HG02678 (cell line): ENCODE results near the gene ANKRD2.
"Not testable (repeated sequence)": the region's sequence is repeated elsewhere in the genome, so short reads cannot be mapped to it uniquely, and the experiment has no call there.

Source experiments
- ATAC-seq: cut with Tn5 transposase; IDR thresholded peaks from one replicate; pipeline ENCODE4 v1.9.1; 2021; ENCODE audit warnings: mild to moderate bottlenecking, moderate library complexity; ENCODE audit not compliant: unreplicated experiment

Gene ANKRD2

DNA sequence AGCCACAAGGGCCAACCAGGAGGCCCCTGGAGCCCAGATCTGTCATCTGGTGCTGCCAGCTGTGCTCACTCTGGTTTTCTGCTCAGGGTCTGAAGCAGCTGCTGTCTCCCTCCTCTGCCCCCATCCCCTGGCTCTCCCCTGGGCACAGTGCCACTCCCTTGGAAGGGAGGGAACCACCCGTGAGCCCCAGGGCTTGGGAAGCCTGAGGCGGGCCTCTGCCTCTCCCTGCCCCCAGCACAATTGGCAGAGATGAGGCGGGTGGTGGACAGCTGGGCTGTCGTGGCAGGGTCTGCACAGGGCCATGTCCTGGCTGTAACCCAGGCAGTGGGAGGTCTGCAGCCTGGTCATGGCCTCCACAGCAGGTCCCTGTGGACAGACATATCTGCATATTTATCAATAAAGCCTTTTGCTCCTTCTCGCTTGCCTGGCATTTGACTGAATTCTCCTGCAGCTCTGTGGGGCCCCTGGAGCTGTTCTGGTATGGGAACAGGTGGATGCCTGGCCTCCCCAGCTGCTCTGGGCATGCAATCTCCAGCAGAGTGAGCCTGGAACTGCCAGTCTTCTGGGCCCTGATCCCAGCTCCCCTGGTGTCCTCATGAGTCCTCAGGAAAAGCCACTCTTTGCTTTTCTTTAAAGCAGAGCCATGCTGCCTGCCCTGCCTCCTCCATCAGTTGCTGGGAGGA, 1.6 kb upstream of the ANKRD2 start:
- ATAC-seq: no peak

DNA sequence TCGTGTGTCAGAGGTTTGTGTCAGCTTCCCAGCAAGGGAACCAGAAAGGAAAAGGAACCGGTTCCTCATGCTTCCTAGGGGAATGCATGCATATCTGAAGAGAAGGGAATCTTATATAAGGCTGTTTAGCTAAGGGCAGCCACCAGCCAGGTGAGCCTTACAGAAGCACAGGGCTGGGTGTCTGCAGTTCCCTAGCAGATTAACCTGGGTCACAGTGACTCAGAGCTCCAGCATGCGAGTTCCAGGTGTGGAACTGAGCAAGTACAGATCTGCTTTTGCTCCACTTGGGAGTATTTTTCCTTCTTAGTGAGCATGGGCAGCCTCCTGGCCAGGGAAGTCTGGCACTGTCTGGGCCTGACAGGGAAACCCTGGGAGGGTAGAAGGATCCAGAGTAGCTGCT, 957 bp upstream of the ANKRD2 start:
- ATAC-seq: no peak

DNA sequence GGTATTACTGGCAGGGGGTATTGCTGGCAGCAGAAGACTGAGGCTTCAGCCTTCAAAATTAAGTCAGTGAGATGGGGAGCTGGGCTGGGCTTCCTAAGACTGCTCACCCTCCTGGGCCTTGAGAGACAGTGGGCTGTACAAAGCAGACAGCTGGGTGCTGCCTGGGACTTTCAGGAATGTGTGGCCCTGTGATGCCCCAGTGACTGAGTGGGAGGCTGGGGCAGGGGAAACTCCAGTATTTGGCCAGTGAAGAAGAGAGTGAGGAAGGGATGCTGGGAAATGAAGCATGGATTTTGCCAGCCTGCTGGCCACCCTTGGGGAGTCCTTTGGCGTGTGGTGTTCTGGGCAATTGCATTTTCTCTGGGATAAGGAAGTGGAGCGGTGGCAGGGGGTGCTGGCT, 442 bp downstream of the ANKRD2 start:
- ATAC-seq: no peak

DNA sequence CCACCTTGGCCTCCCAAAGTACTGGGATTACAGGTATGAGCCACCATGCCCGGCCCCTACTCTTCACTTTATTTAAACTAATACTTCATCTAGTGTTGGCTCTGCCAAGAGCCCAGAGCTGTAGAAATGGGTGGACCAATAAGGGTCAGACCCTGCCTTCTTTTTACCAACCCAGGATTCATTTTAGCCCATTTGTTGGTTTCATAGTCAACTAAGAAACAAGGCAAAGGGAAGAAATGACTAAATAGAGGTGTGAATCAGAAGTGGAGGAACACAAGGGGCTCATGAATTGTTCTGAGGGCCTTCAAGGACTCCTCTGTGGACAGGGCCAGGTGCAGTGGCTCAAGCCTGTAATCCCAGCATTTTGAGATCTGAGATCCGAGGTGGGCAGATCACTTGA, 1.1 kb downstream of the ANKRD2 start:
- no peak for ATAC-seq

DNA sequence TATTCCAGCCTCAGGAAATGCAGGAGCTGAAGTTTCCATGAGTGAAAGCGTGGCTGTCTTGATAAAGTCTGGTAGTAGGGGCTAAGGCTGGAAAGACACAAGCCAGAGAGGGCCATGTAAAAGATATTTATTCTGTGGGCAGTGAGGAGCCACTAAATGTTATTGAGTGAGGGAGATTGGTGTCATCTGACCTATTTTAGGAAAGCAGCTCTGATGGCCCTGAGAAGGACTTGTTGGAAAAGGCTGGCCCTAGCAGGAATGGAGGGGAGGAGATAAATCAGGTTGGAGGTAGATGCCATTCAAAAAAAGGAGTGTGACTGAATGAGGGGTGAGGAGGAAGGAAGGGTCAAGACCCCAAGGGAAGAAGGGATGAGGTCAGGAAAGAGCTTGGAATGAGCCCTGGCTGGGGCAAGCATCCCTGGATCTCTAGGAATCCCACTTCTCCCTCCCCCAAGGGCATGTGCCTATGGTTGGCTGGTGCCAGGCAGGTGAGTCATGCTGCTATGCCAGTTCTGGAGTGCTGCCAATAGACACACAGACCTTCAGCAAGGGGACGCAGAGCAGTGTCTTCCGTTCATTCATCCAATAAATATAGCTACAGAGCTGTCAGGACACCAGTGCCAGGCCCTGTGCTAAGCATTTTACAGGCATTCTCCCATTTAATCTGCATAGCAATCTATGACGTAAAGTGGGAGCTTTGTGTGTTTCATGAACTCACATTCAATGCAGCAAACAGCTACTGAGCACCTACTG, 2.0 kb downstream of the ANKRD2 start:
- ATAC-seq: no peak

DNA sequence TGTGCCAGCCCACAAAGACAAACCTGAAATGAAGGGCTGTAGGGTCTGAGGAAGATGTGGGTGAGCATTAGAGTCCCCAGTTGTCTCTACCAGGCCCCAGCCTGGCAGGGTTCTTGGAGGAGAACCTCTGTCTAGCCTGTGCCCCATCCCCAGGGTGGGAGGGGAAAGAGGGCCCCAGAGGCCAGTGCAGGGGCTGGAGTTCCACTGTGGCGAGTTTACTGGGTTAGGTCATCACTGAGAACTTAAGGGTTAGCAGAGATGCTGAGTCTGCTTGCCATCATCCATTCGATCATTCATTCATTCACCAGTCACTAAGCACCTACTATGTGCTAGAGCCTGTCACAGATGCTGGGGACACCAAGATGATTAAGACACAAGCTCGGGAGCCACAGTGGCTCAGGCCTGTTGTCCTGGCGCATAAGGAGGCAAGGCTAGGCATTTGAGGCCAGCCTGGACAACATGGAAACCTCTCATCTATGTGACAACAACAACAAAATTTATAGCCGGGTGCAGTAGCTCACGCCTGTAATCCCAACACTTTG, 2.6 kb downstream of the ANKRD2 start:
- ATAC-seq: no peak

DNA sequence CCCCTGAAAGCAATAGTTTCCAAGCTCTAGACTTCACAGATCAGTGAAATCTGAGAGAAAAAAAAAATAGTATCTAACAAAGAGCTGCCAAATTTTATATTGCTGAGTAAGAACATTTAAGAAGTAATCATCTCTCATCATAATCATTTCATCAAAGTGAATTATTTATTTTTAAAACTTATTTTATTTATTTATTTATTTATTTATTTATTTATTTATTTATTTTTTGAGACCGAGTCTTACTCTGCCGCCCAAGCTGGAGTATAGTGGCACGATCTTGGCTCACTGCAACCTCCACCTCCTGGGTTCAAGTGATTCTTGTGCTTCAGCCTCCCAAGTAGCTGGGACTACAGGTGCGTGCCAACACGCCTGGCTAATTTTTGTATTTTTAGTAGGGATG, 3.9 kb downstream of the ANKRD2 start:
- not testable (repeated sequence) for ATAC-seq

DNA sequence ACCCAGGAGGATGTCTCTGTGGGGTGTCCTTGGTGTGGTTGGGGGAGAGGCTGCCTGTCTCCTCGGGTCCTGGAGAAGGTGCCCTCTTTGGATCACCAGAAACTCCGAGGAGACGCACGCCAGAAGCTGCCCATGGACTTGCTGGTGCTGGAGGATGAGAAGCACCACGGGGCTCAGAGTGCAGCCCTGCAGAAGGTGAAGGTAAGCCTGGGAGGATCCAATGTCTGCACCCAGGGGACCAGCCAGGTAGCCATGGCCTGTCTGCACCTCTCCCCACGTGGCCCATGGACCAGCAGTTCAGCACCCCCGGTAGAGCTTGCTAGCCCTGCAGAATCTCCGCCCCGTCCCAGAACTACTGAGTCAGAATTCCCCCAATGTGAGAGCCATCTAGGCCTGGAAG, 5.1 kb downstream of the ANKRD2 start:
- no peak for ATAC-seq

DNA sequence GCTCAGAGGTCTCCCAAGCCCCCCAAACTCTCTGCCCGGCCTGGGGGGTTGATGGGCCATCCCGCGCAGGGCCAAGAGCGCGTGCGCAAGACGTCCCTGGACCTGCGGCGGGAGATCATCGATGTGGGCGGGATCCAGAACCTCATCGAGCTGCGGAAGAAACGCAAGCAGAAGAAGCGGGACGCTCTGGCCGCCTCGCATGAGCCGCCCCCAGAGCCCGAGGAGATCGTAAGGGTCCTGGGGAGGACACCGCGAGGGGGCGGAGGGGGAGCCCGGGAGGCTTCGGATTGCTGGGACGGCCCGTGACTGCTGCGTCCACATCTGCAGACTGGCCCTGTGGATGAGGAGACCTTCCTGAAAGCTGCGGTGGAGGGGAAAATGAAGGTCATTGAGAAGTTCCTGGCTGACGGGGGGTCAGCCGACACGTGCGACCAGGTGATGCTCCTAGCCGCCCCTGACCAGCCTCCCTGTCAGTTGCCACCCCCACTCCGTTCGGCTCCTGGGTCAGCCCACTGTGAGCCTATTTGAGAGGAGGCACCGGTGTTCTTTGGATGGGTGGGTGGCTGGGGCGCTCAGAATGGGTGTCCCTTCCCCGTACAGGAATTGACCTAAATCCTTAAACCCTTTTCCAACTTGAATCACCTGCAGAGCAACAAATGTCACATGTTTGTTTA, 5.7 kb downstream of the ANKRD2 start:
- ATAC-seq: no peak

DNA sequence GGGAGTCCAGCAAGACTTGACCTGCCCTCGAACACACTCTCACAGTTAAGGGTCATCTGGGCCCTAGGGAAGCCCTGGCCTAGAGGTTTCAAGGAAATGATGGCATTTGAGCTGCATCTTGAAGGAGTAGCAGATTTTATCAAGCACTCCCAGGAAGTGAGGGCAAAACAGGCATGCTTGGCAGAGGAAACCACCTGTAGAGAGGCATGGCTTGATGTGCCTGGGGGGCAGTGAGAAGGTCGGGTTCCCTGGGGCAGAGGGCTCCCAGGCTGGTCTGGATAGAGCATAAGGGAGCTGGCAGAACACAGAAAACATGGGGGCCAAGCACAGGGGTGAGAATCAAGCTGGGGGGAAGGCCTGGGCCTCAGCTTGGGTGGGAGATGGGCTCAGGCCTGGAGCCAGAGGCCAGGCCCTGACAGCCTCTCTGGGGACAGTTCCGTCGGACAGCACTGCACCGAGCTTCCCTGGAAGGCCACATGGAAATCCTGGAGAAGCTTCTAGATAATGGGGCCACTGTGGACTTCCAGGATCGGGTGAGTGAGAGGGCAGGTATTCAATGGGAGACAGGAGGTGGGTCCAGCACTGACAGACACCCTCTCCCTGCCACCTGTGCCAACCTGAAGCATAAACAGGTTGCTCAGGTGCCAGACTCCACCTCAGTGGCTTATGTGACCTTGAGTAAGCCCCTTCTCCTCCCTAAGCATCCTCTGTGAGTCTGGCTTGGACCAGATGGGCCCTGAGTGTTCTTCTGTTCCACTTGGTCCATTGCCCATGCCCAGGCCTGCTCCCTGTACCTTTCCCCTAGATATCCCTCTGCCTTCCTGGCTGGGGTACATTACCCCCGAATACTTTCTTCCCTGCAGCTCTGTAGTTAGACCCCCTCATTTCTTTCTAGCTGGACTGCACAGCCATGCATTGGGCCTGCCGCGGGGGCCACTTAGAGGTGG, 8.1 kb downstream of the ANKRD2 start:
- ATAC-seq: no peak

DNA sequence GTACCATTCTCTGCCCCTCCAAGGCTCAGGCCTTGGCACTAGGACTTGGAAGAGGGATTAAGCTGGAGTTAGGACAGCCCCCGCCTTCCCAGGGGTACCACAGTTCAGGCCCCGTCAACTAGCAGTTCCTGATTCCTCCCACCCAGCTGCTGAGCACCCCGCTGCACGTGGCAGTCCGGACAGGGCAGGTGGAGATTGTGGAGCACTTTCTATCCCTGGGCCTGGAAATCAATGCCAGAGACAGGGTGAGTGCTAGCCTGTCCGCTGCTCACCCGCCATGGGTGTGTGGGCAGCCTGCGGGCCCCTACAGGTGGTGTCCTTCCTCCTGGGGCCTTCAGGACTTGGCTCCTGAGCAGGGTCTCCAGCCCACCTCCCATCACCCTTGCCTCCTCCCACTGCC, 9.6 kb downstream of the ANKRD2 start:
- no peak for ATAC-seq

DNA sequence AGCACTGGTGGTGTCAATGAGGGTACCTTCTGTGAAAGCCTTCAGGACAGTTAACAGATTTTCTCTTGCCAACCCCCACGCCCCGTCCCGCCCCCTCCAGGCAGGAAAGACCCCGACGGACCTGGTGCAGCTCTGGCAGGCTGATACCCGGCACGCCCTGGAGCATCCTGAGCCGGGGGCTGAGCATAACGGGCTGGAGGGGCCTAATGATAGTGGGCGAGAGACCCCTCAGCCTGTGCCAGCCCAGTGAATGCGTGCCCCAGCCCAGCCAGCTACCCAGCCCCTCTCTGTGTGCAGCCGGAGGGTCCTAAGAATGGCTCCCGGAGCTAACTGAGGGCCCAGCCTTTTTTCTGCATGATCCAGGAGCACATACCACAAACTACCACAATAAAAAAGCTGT, 10.9 kb downstream of the ANKRD2 start:
- ATAC-seq: no peak

DNA sequence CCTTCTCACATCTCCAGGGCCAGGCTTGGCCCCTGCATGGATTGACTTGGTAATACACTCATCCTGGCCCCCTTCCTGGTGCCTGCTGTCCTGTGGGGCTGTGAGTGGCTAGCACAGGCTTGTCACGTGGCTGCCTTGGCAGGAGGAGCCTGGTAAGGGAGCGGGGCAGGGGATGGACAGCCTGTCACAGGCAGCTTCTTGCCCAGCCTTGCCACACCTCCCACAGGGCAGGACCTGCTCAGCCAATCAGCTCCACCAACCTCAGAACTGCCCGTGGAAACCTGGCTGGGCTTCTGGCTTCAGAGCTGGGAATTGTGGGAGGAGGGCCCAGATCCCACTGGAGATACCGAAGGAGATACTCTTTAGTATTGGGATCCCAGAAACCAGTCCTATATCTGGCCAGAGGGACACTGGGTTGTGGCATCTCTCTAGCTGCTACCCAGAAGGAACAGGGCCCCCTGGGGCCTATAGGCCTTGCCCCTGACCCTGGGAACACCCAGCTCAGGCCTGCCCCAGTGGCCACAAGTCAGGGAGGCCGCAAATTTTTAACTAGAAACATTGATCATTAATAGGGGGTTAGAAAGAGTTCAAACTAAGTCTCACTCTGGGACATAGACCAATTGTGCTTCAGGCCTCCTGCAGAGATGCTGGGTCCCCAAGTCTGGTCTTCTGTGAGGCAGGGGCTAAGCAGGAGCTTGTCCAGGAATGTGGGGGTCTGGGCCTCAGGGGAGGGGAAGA, 11.7 kb downstream of the ANKRD2 start, which contains the start of gene HOGA1:
Gene HOGA1 (plus strand): TSS at position 330 of the 738 bp plus-strand sequence. CDS start 315 bp downstream, at position 645.
- ATAC-seq: no peak

DNA sequence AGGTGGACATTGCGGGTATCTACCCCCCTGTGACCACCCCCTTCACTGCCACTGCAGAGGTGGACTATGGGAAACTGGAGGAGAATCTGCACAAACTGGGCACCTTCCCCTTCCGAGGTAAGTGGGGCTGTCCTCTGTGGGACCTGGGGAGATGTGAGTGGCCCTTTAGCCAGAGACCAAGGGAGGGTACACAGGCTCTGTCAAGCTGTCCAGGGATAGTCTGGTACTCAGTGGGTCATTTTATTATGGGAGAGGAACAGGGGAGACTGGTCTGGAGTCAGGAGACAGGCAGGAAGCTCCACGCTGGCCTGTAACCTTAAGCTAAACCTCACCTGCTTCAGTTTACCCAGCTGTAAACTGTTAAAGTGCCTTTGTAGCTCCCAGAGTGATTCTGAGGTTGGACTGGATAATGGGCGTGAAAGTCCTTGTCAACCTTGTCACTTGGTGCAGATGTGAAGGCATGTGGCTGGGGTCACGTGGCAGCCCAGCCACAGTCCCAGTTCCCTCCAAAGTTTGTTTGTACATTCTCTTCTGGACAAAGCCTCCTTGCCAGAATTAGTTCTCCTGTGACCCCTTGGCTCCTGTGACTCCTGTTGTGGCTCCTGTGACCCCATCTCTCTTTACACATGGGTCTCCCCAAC, 12.3 kb downstream of the ANKRD2 start:
- no peak for ATAC-seq

DNA sequence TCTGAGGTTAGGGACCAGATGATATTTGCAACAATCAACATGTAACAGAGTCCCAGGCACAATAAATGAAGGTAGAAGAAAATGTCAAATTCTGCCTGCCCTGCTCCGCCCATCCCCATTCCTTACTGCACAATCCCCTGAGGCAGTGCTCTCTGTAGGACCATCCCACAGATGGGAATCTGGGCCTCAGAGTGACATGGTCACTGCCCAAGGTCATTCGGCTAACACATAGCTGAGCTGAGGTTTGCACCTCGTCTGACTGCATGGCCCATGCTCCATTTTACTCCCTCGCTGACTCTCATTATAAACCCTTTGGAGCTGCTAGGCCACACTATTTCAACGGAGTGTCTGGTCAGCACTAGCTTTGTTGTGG, 12.8 kb downstream of the ANKRD2 start:
- ATAC-seq: no peak

DNA sequence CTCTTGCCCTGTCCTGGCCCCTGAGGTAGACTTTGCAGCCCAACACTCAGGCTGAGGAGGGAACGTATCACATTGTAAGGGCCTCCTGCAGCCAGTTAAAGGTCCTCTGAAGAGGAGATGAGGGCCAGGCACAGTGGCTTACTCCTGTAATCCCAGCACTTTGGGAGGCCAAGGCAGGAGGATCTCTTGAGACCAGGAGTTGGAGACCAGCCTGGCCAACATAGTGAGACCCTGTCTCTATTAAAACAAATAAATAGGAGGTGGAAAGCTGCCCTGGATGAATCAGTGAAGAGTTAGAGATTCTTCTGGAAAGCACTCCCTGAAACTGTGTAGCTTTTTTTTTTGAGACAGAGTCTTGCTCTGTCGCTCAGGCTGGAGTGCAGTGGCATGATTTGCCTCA, 14.6 kb downstream of the ANKRD2 start:
- ATAC-seq: no peak

DNA sequence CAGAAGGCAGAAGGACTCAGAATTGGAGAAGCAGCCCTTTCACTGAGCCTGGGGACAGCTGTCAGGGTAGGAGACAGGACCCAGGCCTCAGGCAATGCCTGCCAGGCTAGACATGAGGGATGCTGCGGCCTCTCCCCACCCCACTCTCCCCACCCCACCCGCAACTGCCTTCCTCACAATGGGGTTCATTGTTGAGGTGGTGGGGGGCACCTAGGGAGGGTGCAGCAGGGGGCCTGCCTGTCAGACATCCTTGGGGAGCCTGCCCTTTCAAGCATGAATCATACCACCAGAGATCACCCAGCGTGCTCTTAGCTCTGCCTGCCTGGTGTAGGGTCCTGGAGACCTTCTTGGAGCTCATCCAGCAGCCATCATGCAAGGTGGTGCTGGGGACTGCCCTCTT, 16.9 kb downstream of the ANKRD2 start, which contains the start of gene C10orf62:
Gene C10orf62 (plus strand): TSS at position 243 of the 400 bp plus-strand sequence. CDS start 177 bp downstream, outside the sequence.
- ATAC-seq: no peak

DNA sequence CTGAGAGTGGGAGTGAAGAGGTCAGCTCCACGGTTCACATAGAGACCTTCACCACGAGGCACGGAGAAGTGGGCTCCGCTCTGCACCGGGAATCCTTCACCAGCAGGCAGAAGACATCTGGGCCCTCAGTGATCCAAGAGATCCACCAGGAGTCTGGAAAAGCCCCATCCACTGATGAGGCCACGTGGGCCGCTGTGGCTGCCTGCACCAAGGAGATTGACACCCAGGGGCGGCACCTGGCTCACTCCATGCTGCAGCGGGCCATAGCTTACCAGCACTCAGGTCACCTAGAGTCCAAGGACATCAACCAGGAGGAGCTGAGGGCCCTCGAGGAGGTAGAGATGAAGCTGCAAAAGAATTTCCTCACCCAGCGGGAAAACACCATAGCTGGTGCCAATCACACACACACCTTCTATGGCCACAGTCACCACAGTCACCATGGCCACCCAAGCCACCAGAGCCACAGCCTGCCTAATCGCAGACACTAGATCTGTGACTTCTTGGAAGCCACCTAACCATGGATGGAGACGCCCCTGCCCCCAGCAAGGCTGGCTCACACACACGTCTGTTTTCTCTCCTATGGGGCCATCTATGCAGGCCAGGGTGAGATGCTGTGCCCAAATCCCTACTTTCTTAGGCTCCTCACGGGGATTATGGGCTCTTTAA, 17.6 kb downstream of the ANKRD2 start:
- ATAC-seq: no peak
